ENCODE results near the gene SLC22A5. TPM values are rescaled to one million over a fixed set of nuclear protein-coding genes. Genes with fewer than 3 reads are reported as not detected.

SLC22A5 gene
- total and polyA plus RNA-seq, 2 of the 8 experiments (the other 6 are each of a cell fraction or from before 2014, with no cell fraction given): 4.0 to 9.0 TPM

DNA sequence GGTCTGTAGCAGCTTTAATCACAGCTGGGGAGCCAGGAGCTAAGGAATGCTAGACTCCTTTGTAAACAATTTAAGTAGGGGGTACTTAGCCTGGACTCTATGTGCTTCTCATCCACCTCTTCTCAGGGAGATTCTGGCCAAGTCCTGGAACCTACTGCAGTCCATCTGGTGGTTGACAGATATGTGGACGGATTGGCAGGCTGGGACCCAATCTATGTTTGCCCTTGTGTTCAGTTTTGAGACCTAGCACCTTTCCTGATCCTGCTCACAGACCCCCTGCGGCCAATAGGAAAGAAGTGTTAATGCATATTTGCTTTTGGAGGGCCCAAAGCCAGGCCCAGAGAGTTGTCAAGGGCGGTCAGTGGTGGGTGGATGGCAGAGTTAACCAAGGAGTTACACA lies 6.4 kb downstream of the SLC22A5 start (continued):
- TF ChIP-seq, protein P1, sequence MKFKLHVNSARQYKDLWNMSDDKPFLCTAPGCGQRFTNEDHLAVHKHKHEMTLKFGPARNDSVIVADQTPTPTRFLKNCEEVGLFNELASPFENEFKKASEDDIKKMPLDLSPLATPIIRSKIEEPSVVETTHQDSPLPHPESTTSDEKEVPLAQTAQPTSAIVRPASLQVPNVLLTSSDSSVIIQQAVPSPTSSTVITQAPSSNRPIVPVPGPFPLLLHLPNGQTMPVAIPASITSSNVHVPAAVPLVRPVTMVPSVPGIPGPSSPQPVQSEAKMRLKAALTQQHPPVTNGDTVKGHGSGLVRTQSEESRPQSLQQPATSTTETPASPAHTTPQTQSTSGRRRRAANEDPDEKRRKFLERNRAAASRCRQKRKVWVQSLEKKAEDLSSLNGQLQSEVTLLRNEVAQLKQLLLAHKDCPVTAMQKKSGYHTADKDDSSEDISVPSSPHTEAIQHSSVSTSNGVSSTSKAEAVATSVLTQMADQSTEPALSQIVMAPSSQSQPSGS (IDR thresholded peaks at IDR 0.05; ENCODE audit: low read length): no peak
- no peak for TF ChIP-seq SIRT6 (IDR thresholded peaks at IDR 0.05; ENCODE audit: low read length)

Data from H1 (cell line).